Mesothelial cell of epicardium (in vitro differentiated cells): ENCODE results near the gene ADAP1. TPM values are rescaled to one million over a fixed set of nuclear protein-coding genes. Genes with fewer than 3 reads are reported as not detected.

Experiments
- DNase-seq, 2 experiments: peaks; one replicate each; pipeline ENCODE4 v3.0.0; 2021; ENCODE audit warnings: low spot score in 2 of 2; ENCODE audit not compliant: unreplicated experiment in 2 of 2
- H3K27ac Mint-ChIP-seq: 2 replicates; pipeline ENCODE4 v1.8.0; 2021; ENCODE audit warnings: mixed read lengths
- H3K27me3 Mint-ChIP-seq: 2 replicates; pipeline ENCODE4 v1.8.0; 2021; ENCODE audit warnings: low read depth, mixed read lengths
- H3K36me3 Mint-ChIP-seq: 2 replicates; pipeline ENCODE4 v1.8.0; 2021; ENCODE audit warnings: mixed read lengths
- H3K4me1 Mint-ChIP-seq: 2 replicates; pipeline ENCODE4 v1.8.0; 2021; ENCODE audit warnings: mixed read lengths
- H3K4me3 Mint-ChIP-seq: 2 replicates; pipeline ENCODE4 v1.8.0; 2021; ENCODE audit warnings: mild to moderate bottlenecking, moderate library complexity, mixed read lengths
- H3K9me3 Mint-ChIP-seq: 2 replicates; pipeline ENCODE4 v1.8.0; 2021; ENCODE audit warnings: mixed read lengths
- total RNA-seq: library from RNA; stranded (reverse); gene quantifications from 3 replicates; pipeline ENCODE4 v1.2.1, GENCODE V29; 2021
- TF ChIP-seq, protein P1 (sequence below): fragments of 200-600 bp; sonication (generic); IDR thresholded peaks from one replicate; pipeline ENCODE4 v1.5.0; 2021; ENCODE audit warnings: antibody characterized with exemption; ENCODE audit not compliant: unreplicated experiment

ADAP1 gene
- total RNA-seq, 1 donor from 2014 or later, result 4.0 TPM

DNA sequence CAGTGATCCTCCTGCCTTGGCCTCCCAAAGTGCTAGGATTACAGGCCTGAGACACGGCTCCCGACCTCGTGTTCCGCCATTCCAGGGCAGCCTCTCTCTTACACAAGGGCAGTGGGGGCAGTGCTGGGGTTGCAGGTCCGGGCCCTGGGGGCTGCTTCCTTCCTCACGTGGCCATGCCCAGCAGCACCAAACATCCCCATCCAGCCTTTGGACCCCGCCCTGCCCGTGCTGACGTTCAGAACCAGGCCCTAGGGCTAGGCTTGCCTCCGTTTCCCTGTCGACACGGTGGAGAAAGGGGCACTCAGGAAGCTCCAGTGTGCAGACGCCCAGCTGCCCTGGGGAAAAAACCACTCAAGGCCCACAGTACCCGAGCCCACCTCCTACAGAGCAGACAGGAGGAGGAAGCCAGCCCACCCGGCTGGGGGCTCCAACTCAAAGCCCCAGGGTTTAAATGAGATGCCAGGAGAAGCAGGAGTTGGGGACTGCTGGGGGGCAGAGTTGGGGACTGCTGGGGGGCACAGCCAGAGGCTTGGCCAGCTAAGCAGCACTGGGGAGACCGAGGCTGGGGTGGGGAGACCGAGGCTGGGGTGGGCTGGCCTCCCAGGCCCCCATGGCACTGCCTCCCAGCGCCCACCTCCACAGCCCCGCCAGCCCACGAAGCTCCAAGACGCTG lies 35.9 kb downstream of the ADAP1 start:
- H3K9me3 Mint-ChIP-seq, result no peaks in the 10 kb centered on the region
- TF ChIP-seq, protein P1, sequence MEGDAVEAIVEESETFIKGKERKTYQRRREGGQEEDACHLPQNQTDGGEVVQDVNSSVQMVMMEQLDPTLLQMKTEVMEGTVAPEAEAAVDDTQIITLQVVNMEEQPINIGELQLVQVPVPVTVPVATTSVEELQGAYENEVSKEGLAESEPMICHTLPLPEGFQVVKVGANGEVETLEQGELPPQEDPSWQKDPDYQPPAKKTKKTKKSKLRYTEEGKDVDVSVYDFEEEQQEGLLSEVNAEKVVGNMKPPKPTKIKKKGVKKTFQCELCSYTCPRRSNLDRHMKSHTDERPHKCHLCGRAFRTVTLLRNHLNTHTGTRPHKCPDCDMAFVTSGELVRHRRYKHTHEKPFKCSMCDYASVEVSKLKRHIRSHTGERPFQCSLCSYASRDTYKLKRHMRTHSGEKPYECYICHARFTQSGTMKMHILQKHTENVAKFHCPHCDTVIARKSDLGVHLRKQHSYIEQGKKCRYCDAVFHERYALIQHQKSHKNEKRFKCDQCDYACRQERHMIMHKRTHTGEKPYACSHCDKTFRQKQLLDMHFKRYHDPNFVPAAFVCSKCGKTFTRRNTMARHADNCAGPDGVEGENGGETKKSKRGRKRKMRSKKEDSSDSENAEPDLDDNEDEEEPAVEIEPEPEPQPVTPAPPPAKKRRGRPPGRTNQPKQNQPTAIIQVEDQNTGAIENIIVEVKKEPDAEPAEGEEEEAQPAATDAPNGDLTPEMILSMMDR, result no peak
- H3K27ac Mint-ChIP-seq, result no peak overlapping the region
- no peak overlapping the region for H3K4me3 Mint-ChIP-seq
- no peaks in the 10 kb centered on the region for H3K27me3 Mint-ChIP-seq
- peaks cover 20% of the 10 kb centered on the region for H3K4me1 Mint-ChIP-seq
- peak; percentile 15 to 27 for DNase-seq
- H3K36me3 Mint-ChIP-seq, result no peaks in the 10 kb centered on the region

DNA sequence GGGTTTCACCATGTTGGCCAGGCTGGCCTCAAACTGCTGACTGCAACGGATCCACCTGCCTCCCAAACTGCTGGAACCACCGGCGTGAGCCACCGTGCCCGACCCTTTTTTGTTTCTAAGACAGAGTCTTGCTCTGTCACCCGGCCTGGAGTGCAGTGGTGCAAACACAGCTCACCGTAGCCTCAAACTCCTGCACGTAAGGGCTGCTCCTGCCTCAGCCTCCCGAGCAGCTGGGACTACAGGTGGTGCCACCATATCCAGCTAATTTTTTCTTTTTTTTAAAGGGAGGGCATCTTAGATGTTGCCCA lies 36.4 kb downstream of the ADAP1 start:
- Mint-ChIP-seq H3K4me1 (peaks cover 17% of the 10 kb centered on the region), H3K36me3 (no peaks in the 10 kb centered on the region), H3K27ac (no peak overlapping the region), H3K27me3 (no peaks in the 10 kb centered on the region), H3K9me3 (no peaks in the 10 kb centered on the region), H3K4me3 (no peak overlapping the region)
- TF ChIP-seq, protein P1, result no peak
- no peak for DNase-seq

DNA sequence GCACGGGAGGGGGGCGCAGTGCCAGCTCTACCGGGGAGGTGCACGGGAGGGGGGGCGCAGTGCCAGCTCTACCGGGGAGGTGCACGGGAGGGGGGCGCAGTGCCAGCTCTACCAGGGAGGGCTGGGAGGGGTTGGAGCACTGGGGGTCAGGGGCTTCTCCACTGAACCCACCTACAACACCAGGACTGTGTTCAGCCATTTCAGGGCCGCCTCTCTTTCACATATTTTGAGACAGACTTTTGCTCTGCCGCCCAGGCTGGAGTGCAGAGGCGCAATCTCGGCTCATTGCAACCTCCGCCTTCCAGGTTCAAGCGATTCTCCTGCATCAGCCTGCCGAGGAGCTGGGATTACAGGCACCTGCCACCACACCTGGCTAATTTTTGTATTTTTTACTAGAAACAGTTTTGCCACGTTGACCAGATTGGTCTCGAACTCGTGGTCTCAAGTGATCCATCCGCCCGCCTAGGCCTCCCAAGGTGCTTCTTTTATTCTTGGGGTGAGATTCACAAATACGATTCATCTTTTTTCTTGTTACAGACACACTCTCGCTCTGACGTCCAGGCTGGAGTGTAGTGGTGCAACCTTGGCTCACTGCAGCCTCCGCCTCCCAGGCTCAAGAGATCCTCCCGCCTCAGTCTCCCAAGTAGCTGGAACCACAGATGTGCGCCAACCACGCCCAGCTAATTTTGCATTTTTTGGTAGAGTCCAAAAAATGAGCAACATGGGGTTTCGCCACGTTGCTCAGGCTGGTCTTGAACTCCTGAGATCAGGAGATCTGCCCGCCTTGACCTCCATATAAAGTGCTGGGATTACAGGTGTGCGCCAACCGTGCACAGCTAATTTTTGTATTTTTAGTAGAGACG lies 37.0 kb downstream of the ADAP1 start:
- Mint-ChIP-seq H3K27me3 (no peaks in the 10 kb centered on the region), H3K27ac (no peak overlapping the region), H3K4me1 (peaks cover 16% of the 10 kb centered on the region), H3K9me3 (no peaks in the 10 kb centered on the region), H3K36me3 (no peaks in the 10 kb centered on the region), H3K4me3 (no peak overlapping the region)
- no peak for DNase-seq
- TF ChIP-seq, protein P1, result no peak

DNA sequence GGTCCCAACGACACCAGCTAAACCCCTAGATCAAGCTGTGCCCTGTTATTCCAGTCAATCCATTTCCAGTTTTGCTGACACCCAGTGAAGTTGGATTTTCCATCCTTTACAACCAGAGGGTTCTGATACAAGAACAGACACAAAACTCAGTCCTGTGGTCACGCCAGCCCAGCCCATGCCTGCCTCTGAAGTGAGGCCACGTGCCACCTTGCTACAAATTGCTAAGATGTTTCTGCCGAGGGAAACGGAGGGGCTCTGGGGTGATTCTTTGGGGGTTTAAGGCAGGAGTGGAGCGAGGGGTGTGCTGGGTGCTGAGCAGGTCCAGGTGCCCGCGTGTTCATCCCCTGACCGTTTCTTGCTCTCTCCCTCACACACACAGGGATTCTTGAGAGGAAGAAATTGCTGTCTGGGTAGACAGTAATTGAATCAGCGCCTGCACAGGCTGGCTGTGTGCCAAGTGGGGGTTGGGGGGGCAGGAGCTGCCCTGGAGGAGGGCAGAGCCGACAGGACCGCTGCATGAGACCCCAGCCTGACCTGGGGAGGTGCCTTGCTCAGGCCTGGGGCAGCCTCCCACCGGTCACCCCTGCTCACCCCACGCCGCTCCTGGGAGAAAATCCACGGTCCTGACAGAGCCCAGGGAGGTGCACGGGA lies 38.1 kb downstream of the ADAP1 start:
- peak in 1 of 2 experiments; percentile 62 for DNase-seq
- Mint-ChIP-seq H3K9me3 (no peaks in the 10 kb centered on the region), H3K4me3 (no peak overlapping the region), H3K4me1 (peaks cover 16% of the 10 kb centered on the region), H3K27ac (peak overlapping the region; percentile 69), H3K36me3 (no peaks in the 10 kb centered on the region), H3K27me3 (no peaks in the 10 kb centered on the region)
- TF ChIP-seq, protein P1, result no peak

DNA sequence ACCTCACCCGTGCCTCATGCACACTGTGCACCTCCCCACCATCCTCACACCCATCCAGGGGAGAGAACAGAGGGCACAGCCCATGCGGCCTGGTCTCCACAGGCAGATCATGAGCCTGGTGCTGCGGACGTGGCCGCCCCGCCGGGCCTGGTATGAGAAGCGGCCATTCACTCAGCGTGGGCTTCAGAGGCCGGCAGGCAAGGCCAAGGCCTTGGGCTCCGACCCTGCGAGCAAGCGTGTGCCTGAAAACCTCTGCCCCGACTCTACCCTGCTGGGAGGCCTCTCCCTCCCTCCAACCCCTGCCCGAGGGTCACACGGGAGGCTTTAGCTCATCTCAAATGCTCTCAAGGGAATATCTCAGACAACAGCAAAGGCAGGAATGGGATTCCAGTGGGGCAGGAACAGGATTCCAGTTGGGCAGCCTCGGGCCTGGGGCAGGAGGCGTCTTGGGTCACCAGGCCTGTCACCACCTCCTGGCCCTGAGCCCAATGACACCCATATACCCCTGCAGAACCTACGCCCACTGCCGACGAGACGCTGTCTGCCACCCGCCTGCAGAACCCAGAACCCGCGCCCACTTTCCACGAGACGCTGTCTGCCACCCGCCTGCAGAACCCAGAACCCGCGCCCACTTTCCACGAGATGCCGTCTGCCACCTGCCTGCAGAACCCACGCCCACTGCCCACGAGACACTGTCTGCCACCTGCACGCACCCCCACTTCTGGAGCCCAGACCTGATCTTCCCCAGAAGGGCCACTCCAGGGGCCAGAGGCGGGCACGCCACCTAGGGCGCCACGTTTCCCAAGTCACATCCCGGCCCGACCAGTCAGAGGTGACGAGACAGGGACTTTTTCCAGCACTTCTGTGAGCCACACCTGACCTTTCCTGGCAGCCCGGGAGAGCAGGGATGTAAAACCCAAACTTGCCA lies 38.9 kb downstream of the ADAP1 start:
- Mint-ChIP-seq H3K9me3 (no peaks in the 10 kb centered on the region), H3K27ac (no peak overlapping the region), H3K4me3 (no peak overlapping the region), H3K27me3 (peaks cover 2% of the 10 kb centered on the region), H3K4me1 (peaks cover 16% of the 10 kb centered on the region), H3K36me3 (no peaks in the 10 kb centered on the region)
- no peak for DNase-seq
- TF ChIP-seq, protein P1, result no peak
